HG02938 (cell line): Measurements from ENCODE around the gene C1GALT1.

Experiments used
- ATAC-seq: cut with Tn5 transposase; IDR thresholded peaks from one replicate; pipeline ENCODE4 v1.9.1; 2021; ENCODE audit warnings: mild to moderate bottlenecking, moderate library complexity; ENCODE audit not compliant: unreplicated experiment

The C1GALT1 gene

GRCh38 chr7:7265081-7266075, 83.0 kb downstream of the C1GALT1 start:
- ATAC-seq = no peak

GRCh38 chr7:7266257-7266881, 84.0 kb downstream of the C1GALT1 start:
- ATAC-seq = no peak

GRCh38 chr7:7271094-7271874, 88.9 kb downstream of the C1GALT1 start:
- no peak for ATAC-seq

GRCh38 chr7:7272294-7272693, 90.0 kb downstream of the C1GALT1 start:
- no peak for ATAC-seq

GRCh38 chr7:7274782-7275181, 92.4 kb downstream of the C1GALT1 start:
- no peak for ATAC-seq

- ATAC-seq = no peak
Observed at GRCh38 chr7:7276161-7276560, 93.8 kb downstream of the C1GALT1 start.

GRCh38 chr7:7290429-7291122, 108.2 kb downstream of the C1GALT1 start:
- ATAC-seq = no peak

GRCh38 chr7:7292085-7292484, 109.7 kb downstream of the C1GALT1 start:
- ATAC-seq = no peak

- no peak for ATAC-seq
Observed at GRCh38 chr7:7292608-7293007, 110.3 kb downstream of the C1GALT1 start.

- ATAC-seq = no peak
Observed at GRCh38 chr7:7293092-7293491, 110.7 kb downstream of the C1GALT1 start.

- no peak for ATAC-seq
Observed at GRCh38 chr7:7294911-7295310, 112.6 kb downstream of the C1GALT1 start.
